Measurements from ENCODE around the gene HTR1B. TPM values are rescaled to one million over a fixed set of nuclear protein-coding genes. Genes with fewer than 3 reads are reported as not detected.
A peak's percentile ranks its signal among the peaks of the same experiment; 100 is the strongest.

Gene HTR1B
- total RNA-seq, 1 experiment from 2014 or later = not detected

- in situ Hi-C loops (cut with HindIII; ENCODE audit: low pct_unique_long_range_greater_than_20kb, low sequenced_read_pairs) = no loop called here
- DNase-seq (ENCODE audit: low read depth) = no peak
Measured at GRCh38 chr6:77458421-77458820, 4.9 kb downstream of the HTR1B start.

GRCh38 chr6:77457720-77458349 lies 5.5 kb downstream of the HTR1B start:
- in situ Hi-C loops (cut with HindIII; ENCODE audit: low pct_unique_long_range_greater_than_20kb, low sequenced_read_pairs) = no loop called here
- DNase-seq (ENCODE audit: low read depth) = peak; percentile 44

GRCh38 chr6:77456531-77457248 lies 6.6 kb downstream of the HTR1B start:
- in situ Hi-C loops (cut with HindIII; ENCODE audit: low pct_unique_long_range_greater_than_20kb, low sequenced_read_pairs) = no loop called here
- DNase-seq (ENCODE audit: low read depth) = peak; percentile 18

DNA sequence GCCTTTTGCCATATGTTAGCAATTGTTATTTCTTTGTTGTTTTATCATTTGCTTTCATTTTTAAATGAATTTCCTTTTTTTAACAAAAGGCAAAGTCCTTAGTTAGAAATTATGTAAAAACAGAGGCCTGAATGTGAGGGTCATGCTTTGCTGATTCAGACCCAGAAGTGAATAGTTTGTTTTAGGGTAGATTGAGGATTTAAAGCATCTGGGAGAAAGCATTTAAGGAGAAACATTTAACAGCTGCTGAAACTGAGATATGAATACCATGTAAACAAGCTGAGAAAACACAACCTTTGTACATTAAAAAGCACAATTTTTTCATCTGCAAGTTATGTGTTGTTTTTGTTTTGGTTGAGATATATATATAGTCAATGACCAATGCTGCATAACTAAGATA lies 8.0 kb downstream of the HTR1B start:
- in situ Hi-C loops (cut with HindIII; ENCODE audit: low pct_unique_long_range_greater_than_20kb, low sequenced_read_pairs) = no loop called here
- DNase-seq (ENCODE audit: low read depth) = no peak

- in situ Hi-C loops (cut with HindIII; ENCODE audit: low pct_unique_long_range_greater_than_20kb, low sequenced_read_pairs) = no loop called here
- DNase-seq (ENCODE audit: low read depth) = no peak
Measured at GRCh38 chr6:77454386-77454785, 8.9 kb downstream of the HTR1B start.

DNA sequence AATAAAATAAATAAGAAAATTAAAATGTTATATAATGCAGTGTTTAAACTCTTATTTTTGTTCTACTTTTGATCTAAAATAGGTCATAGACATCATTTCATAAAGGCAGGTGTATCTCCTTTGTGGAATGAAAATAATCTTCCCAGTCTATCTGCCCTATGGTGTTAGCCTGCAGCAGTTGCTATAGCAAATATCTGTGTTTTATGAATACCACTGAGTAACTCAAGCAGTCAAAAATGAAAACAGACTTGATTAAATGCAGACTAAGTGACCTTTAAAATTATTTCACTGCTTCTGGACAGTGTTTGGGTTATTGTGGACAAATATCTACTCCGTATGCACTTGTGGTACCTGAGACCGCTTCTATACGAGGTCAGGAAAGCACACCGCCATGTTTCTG lies 11.8 kb downstream of the HTR1B start:
- no peak for DNase-seq (ENCODE audit: low read depth)
- in situ Hi-C loops (cut with HindIII; ENCODE audit: low pct_unique_long_range_greater_than_20kb, low sequenced_read_pairs) = no loop called here

- in situ Hi-C loops (cut with HindIII; ENCODE audit: low pct_unique_long_range_greater_than_20kb, low sequenced_read_pairs) = no loop called here
- no peak for DNase-seq (ENCODE audit: low read depth)
Measured at GRCh38 chr6:77450924-77451323, 12.4 kb downstream of the HTR1B start.

GRCh38 chr6:77448546-77448945 lies 14.7 kb downstream of the HTR1B start:
- no peak for DNase-seq (ENCODE audit: low read depth)
- in situ Hi-C loops (cut with HindIII; ENCODE audit: low pct_unique_long_range_greater_than_20kb, low sequenced_read_pairs) = no loop called here

DNA sequence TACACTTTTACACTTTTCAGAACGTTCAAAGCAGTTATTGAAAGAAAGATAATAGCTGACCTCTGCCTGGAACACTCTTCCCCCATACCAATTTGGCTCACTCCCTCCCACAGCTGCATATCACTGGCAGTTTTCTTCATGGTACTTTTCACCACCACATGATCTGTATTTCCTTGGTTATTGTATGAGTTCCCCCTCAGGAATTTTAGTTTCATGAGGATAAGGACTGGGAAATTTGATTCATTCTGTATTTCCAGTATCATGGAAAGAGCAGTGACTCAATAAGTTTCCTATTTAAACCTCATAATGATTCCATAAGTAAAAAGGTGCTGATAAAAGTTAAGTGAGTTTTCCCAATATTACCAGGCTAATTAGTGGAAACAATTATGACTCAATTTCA lies 16.0 kb downstream of the HTR1B start:
- DNase-seq (ENCODE audit: low read depth) = no peak

DNA sequence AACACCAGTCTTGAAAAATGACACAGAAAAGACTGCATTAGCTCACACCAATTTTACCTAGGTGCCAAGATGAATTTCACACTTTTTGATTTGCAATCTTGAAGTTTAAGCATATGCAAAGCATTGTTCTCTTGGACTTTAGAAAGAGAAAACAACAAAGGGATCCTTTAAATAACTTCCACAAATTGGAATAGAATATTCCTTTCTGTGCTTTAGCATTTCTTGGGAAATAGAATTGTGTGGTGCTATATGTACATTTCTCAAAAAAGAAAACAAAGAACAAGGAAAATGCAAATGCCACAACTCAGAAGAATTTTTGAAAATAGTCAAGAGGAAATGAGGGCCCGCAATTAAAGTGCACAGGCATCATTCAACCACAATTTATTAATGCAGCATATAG lies 17.0 kb downstream of the HTR1B start:
- DNase-seq (ENCODE audit: low read depth) = no peak
- in situ Hi-C loops (cut with HindIII; ENCODE audit: low pct_unique_long_range_greater_than_20kb, low sequenced_read_pairs) = no loop called here

More for the DNA sequence above, 16.0 kb downstream of the HTR1B start:
- in situ Hi-C loops (cut with HindIII; ENCODE audit: low pct_unique_long_range_greater_than_20kb, low sequenced_read_pairs) = no loop called here

DNA sequence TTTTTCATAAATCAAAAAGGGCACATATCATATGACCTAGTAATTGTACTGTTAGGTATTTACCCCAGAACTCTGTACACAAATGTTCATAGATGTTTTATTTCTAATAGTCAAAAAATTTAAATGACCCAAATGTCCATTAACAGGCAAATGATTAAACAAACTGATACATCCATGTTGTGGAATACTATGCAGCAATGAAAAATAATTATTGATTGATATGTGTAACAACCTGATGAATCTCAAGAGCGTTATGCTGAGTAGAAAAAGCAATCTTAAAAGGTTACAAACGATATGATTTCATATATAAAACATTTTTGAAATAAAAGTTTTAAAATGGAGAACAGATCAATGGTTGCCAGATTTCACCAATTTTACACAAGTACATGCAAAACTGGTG lies 18.1 kb downstream of the HTR1B start:
- no peak for DNase-seq (ENCODE audit: low read depth)
- in situ Hi-C loops (cut with HindIII; ENCODE audit: low pct_unique_long_range_greater_than_20kb, low sequenced_read_pairs) = no loop called here

- in situ Hi-C loops (cut with HindIII; ENCODE audit: low pct_unique_long_range_greater_than_20kb, low sequenced_read_pairs) = no loop called here
- no peak for DNase-seq (ENCODE audit: low read depth)
Measured at GRCh38 chr6:77440206-77440976, 22.9 kb downstream of the HTR1B start.

DNA sequence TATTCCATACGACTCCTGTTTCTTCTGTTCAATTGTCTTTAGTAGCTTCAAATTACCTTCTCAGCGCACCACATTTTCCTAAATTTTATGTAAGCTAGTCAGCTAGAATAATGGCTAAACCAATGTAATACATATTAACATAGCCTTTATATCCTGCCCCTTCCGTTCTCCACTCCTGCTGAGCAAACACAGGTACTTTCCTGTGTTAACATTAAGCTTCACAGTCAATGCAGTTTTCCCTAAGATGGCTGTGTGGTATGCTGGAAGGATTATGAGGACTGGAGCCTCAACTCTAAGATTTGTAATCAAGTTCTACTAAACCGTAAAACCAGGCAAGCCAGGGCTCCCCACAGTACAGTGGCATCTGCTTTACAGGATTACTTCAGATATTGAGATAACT lies 29.4 kb downstream of the HTR1B start:
- no peak for DNase-seq (ENCODE audit: low read depth)
- in situ Hi-C loops (cut with HindIII; ENCODE audit: low pct_unique_long_range_greater_than_20kb, low sequenced_read_pairs) = no loop called here

DNA sequence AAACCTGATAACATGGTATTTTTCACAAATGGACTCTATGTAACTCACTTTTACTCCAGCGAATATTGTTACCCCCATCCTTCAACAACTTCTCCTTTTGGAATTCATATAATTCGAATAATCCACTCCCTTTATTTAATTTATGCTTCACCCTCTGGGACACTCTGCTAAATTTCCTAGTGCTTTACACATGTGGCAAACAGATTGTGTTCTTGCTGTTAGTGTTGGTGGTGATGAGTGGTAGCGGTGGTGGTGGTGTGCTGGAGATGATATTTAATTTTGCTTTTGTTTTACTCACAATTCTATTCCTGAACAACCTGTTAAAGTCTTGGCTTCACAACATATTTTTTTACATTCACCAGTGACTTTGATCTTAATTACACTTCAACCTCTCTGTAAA lies 32.8 kb downstream of the HTR1B start:
- DNase-seq (ENCODE audit: low read depth) = no peak
- in situ Hi-C loops (cut with HindIII; ENCODE audit: low pct_unique_long_range_greater_than_20kb, low sequenced_read_pairs) = no loop called here

GRCh38 chr6:77425671-77426070 lies 37.6 kb downstream of the HTR1B start:
- in situ Hi-C loops (cut with HindIII; ENCODE audit: low pct_unique_long_range_greater_than_20kb, low sequenced_read_pairs) = no loop called here
- DNase-seq (ENCODE audit: low read depth) = no peak

DNA sequence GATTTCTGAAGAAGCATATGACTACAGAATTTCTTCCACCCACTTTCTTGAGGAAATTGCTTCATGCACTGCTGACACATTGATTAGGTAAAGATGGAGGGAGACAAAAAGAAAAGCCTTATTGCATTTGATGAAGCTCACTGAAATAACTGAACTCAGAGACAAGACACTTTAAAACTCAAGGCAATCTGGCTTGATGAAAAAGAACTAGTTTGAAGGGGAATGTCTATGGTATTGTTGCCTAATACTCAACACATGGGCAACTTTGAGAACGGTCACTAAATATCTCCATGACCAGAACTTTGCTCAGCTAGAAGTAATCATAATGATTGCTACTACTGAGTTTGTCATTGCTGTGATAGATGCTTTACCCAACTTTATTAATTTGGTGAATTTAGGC lies 38.1 kb downstream of the HTR1B start:
- in situ Hi-C loops (cut with HindIII; ENCODE audit: low pct_unique_long_range_greater_than_20kb, low sequenced_read_pairs) = no loop called here

GRCh38 chr6:77424761-77425160 lies 38.5 kb downstream of the HTR1B start:
- in situ Hi-C loops (cut with HindIII; ENCODE audit: low pct_unique_long_range_greater_than_20kb, low sequenced_read_pairs) = no loop called here

More for the DNA sequence above, 38.1 kb downstream of the HTR1B start:
- no peak for DNase-seq (ENCODE audit: low read depth)

DNA sequence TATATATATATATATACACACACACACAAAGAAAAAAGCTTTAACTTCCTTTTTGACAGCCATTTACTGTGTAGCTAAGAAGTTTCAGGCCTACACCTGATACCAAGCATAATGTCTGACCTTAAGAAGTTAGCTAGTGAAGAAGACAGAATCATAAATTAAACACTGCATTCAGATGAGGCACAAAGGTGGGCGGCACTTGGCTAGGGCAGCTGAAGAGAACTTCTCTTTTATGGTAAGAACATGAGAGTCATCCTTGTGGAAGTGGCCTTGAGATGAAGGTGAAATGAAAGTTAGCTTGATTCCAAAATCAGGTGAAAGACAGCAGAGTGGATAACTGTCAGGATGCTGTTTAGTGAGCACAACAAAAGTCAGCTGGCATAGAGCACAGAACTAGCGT lies 46.5 kb downstream of the HTR1B start:
- no peak for DNase-seq (ENCODE audit: low read depth)
- in situ Hi-C loops (cut with HindIII; ENCODE audit: low pct_unique_long_range_greater_than_20kb, low sequenced_read_pairs) = no loop called here

More at GRCh38 chr6:77424761-77425160, 38.5 kb downstream of the HTR1B start:
- no peak for DNase-seq (ENCODE audit: low read depth)

DNA sequence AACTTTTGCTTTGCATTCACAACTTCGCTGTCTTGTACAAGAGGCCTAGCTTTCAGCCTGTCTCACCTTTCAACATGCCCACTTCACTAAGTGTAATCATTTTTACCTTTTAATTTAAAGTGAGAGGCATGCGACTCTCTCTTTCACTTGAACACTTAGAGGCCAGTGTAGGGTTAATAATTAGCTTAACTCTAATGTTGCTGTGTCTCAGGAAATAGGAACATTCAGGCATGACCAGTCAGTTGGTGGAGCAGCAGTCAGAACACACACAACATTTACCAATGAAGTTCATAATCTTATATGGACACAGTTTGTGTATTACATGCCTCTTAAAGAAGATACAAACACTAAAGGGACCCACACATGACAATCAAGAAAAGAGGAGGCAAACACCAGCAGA lies 47.6 kb downstream of the HTR1B start:
- DNase-seq (ENCODE audit: low read depth) = peak; percentile 12
- in situ Hi-C loops (cut with HindIII; ENCODE audit: low pct_unique_long_range_greater_than_20kb, low sequenced_read_pairs) = no loop called here
